ENCODE results near the gene SERPINI1. TPM values are rescaled to one million over a fixed set of nuclear protein-coding genes. Genes with fewer than 3 reads are reported as not detected.
A peak's percentile ranks its signal among the peaks of the same experiment; 100 is the strongest.

Gene SERPINI1
- total RNA-seq, 1 donor from 2014 or later: 15.5 TPM

GRCh38 chr3:167736997-167737396, 1.5 kb downstream of the SERPINI1 start:
- Mint-ChIP-seq H3K27ac (ENCODE audit: unreplicated experiment) (no peak overlapping the region), H3K9me3 (ENCODE audit: unreplicated experiment) (no peaks in the 10 kb centered on the region), H3K4me3 (ENCODE audit: unreplicated experiment) (no peak overlapping the region), H3K4me1 (ENCODE audit: unreplicated experiment) (peaks cover 13% of the 10 kb centered on the region), H3K36me3 (ENCODE audit: low read depth, unreplicated experiment) (no peaks in the 10 kb centered on the region), H3K27me3 (ENCODE audit: unreplicated experiment) (no peaks in the 10 kb centered on the region)
- TF ChIP-seq, protein P1, sequence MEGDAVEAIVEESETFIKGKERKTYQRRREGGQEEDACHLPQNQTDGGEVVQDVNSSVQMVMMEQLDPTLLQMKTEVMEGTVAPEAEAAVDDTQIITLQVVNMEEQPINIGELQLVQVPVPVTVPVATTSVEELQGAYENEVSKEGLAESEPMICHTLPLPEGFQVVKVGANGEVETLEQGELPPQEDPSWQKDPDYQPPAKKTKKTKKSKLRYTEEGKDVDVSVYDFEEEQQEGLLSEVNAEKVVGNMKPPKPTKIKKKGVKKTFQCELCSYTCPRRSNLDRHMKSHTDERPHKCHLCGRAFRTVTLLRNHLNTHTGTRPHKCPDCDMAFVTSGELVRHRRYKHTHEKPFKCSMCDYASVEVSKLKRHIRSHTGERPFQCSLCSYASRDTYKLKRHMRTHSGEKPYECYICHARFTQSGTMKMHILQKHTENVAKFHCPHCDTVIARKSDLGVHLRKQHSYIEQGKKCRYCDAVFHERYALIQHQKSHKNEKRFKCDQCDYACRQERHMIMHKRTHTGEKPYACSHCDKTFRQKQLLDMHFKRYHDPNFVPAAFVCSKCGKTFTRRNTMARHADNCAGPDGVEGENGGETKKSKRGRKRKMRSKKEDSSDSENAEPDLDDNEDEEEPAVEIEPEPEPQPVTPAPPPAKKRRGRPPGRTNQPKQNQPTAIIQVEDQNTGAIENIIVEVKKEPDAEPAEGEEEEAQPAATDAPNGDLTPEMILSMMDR (IDR thresholded peaks at IDR 0.05; ENCODE audit: unreplicated experiment): no peak
- DNase-seq (ENCODE audit: low spot score): no peak

GRCh38 chr3:167738037-167738436, 2.5 kb downstream of the SERPINI1 start:
- no peaks in the 10 kb centered on the region for H3K27me3 Mint-ChIP-seq (ENCODE audit: unreplicated experiment)
- no peak overlapping the region for H3K27ac Mint-ChIP-seq (ENCODE audit: unreplicated experiment)
- no peaks in the 10 kb centered on the region for H3K9me3 Mint-ChIP-seq (ENCODE audit: unreplicated experiment)
- DNase-seq (ENCODE audit: low spot score): no peak
- H3K36me3 Mint-ChIP-seq (ENCODE audit: low read depth, unreplicated experiment): no peaks in the 10 kb centered on the region
- no peak overlapping the region for H3K4me3 Mint-ChIP-seq (ENCODE audit: unreplicated experiment)
- H3K4me1 Mint-ChIP-seq (ENCODE audit: unreplicated experiment): peaks cover 9% of the 10 kb centered on the region
- TF ChIP-seq, protein P1 (IDR thresholded peaks at IDR 0.05; ENCODE audit: unreplicated experiment): no peak

GRCh38 chr3:167739190-167739810, 3.8 kb downstream of the SERPINI1 start:
- DNase-seq (ENCODE audit: low spot score): no peak
- peaks cover 6% of the 10 kb centered on the region for H3K4me1 Mint-ChIP-seq (ENCODE audit: unreplicated experiment)
- no peaks in the 10 kb centered on the region for H3K9me3 Mint-ChIP-seq (ENCODE audit: unreplicated experiment)
- TF ChIP-seq, protein P1 (IDR thresholded peaks at IDR 0.05; ENCODE audit: unreplicated experiment): no peak
- H3K4me3 Mint-ChIP-seq (ENCODE audit: unreplicated experiment): no peak overlapping the region
- no peak overlapping the region for H3K27ac Mint-ChIP-seq (ENCODE audit: unreplicated experiment)
- H3K27me3 Mint-ChIP-seq (ENCODE audit: unreplicated experiment): no peaks in the 10 kb centered on the region
- H3K36me3 Mint-ChIP-seq (ENCODE audit: low read depth, unreplicated experiment): no peaks in the 10 kb centered on the region

DNA sequence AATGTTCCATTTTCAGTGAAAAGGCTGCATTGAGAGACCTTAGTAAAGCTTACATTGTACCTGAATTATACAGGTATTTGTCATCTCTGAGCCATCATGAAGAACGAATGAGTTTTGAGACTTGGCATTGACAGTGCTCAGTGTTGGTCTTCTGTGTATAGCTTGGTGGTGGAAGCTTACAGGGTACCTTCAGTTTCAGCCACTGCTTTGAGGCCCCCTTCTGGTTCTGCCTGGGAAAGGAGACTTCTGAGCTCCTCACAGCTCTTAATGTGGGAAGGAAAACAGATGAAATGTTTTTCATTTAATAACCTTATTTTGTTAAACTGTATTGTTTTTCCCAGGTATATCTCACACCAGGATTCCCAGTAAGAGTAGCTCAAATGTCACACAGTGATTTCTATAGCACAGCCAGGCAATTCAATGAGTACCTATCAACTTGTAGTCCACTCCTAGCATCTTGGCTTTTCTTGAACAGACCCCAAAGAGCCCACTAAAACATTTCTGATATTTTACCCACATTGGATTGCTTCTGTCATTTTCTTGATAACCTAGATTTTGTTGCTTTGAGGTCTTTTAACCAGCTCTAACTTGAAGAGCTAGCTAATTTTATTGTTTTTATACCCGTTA, 5.6 kb downstream of the SERPINI1 start:
- H3K4me1 Mint-ChIP-seq (ENCODE audit: unreplicated experiment): peaks cover 6% of the 10 kb centered on the region
- DNase-seq (ENCODE audit: low spot score): peak; percentile 47
- TF ChIP-seq, protein P1 (IDR thresholded peaks at IDR 0.05; ENCODE audit: unreplicated experiment): no peak
- no peak overlapping the region for H3K4me3 Mint-ChIP-seq (ENCODE audit: unreplicated experiment)
- H3K36me3 Mint-ChIP-seq (ENCODE audit: low read depth, unreplicated experiment): no peaks in the 10 kb centered on the region
- no peaks in the 10 kb centered on the region for H3K9me3 Mint-ChIP-seq (ENCODE audit: unreplicated experiment)
- H3K27me3 Mint-ChIP-seq (ENCODE audit: unreplicated experiment): no peaks in the 10 kb centered on the region
- H3K27ac Mint-ChIP-seq (ENCODE audit: unreplicated experiment): no peak overlapping the region

GRCh38 chr3:167742338-167742737, 6.8 kb downstream of the SERPINI1 start:
- H3K9me3 Mint-ChIP-seq (ENCODE audit: unreplicated experiment): no peaks in the 10 kb centered on the region
- H3K27me3 Mint-ChIP-seq (ENCODE audit: unreplicated experiment): no peaks in the 10 kb centered on the region
- H3K36me3 Mint-ChIP-seq (ENCODE audit: low read depth, unreplicated experiment): no peaks in the 10 kb centered on the region
- no peak overlapping the region for H3K27ac Mint-ChIP-seq (ENCODE audit: unreplicated experiment)
- DNase-seq (ENCODE audit: low spot score): no peak
- peaks cover 6% of the 10 kb centered on the region for H3K4me1 Mint-ChIP-seq (ENCODE audit: unreplicated experiment)
- no peak overlapping the region for H3K4me3 Mint-ChIP-seq (ENCODE audit: unreplicated experiment)
- TF ChIP-seq, protein P1 (IDR thresholded peaks at IDR 0.05; ENCODE audit: unreplicated experiment): no peak
